GM23338 (cell line): Measurements from ENCODE around the gene MTMR8.

Experiments
- CREB1 ChIP-seq: fragments of 250-450 bp; sonication (Bioruptor Pico); IDR thresholded peaks from 2 replicates; pipeline ENCODE4 v1.5.0; 2020; ENCODE audit warnings: low read depth, mild to moderate bottlenecking, moderate library complexity
- CTCF ChIP-seq, 2 experiments: fragments of 200-600 bp in 1 of 2; sonication (generic) in 1 of 2; conservative IDR thresholded peaks; 2 replicates each; pipeline versions ENCODE4 v1.5.1 to v1.6.1; 2016 to 2017; ENCODE audit warnings: antibody characterized with exemption in 2 of 2, low read depth in 2 of 2, mild to moderate bottlenecking in 2 of 2, moderate library complexity in 1 of 2
- ETS1 ChIP-seq: IDR thresholded peaks from 2 replicates; pipeline ENCODE4 v1.6.1; 2016; ENCODE audit warnings: antibody characterized with exemption
- EZH2 ChIP-seq: fragments of 200-600 bp; sonication (generic); IDR thresholded peaks from one replicate; pipeline ENCODE4 v1.8.0; 2017; ENCODE audit warnings: antibody characterized with exemption, mild to moderate bottlenecking, low read depth; ENCODE audit not compliant: unreplicated experiment
- EZH2phosphoT487 ChIP-seq: fragments of 200-600 bp; sonication (generic); IDR thresholded peaks from one replicate; pipeline ENCODE4 v1.8.1; 2018; ENCODE audit warnings: antibody characterized with exemption; ENCODE audit not compliant: unreplicated experiment
- NANOG ChIP-seq: IDR thresholded peaks from 2 replicates; pipeline ENCODE4 v1.6.1; 2016; ENCODE audit warnings: antibody characterized with exemption, borderline replicate concordance
- POLR2AphosphoS5 ChIP-seq: IDR thresholded peaks from 2 replicates; pipeline ENCODE4 v1.6.1; 2016; ENCODE audit warnings: antibody characterized with exemption, low read depth
- ZNF331 ChIP-seq: fragments of 250-450 bp; sonication (Bioruptor Pico); IDR thresholded peaks from 2 replicates; pipeline ENCODE4 v1.5.0; 2020; ENCODE audit warnings: low read depth, mild to moderate bottlenecking, moderate library complexity
- TF ChIP-seq, protein P1 (sequence below): IDR thresholded peaks from one replicate; pipeline ENCODE4 v1.6.1; 2018; ENCODE audit warnings: antibody characterized with exemption; ENCODE audit not compliant: unreplicated experiment

- TF ChIP-seq CTCF (conservative IDR thresholded peaks at IDR 0.05; ENCODE audit: low read depth in 2 of 2) (no peak), EZH2phosphoT487 (no peak), POLR2AphosphoS5 (no peak), EZH2 (no peak), NANOG (no peak), ETS1 (no peak), CREB1 (CRISPR knock-in tag) (no peak), ZNF331 (CRISPR knock-in tag) (no peak)
- TF ChIP-seq, protein P1, sequence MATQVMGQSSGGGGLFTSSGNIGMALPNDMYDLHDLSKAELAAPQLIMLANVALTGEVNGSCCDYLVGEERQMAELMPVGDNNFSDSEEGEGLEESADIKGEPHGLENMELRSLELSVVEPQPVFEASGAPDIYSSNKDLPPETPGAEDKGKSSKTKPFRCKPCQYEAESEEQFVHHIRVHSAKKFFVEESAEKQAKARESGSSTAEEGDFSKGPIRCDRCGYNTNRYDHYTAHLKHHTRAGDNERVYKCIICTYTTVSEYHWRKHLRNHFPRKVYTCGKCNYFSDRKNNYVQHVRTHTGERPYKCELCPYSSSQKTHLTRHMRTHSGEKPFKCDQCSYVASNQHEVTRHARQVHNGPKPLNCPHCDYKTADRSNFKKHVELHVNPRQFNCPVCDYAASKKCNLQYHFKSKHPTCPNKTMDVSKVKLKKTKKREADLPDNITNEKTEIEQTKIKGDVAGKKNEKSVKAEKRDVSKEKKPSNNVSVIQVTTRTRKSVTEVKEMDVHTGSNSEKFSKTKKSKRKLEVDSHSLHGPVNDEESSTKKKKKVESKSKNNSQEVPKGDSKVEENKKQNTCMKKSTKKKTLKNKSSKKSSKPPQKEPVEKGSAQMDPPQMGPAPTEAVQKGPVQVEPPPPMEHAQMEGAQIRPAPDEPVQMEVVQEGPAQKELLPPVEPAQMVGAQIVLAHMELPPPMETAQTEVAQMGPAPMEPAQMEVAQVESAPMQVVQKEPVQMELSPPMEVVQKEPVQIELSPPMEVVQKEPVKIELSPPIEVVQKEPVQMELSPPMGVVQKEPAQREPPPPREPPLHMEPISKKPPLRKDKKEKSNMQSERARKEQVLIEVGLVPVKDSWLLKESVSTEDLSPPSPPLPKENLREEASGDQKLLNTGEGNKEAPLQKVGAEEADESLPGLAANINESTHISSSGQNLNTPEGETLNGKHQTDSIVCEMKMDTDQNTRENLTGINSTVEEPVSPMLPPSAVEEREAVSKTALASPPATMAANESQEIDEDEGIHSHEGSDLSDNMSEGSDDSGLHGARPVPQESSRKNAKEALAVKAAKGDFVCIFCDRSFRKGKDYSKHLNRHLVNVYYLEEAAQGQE: no peak
These were observed 45.2 kb downstream of the MTMR8 start for GRCh38 chrX:64350047-64350446.
